Suprapubic skin (tissue), 4 donors: ENCODE results near the gene KBTBD12. TPM values are rescaled to one million over a fixed set of nuclear protein-coding genes. Genes with fewer than 3 reads are reported as not detected.
"Not testable (repeated sequence)": the region's sequence is repeated elsewhere in the genome, so short reads cannot be mapped to it uniquely, and the experiment has no call there.

Source experiments
- DNase-seq, 2 donors: peaks; one replicate each; pipeline ENCODE4 v3.0.0-alpha.2; 2019; ENCODE audit warnings: low spot score in 2 of 2
- H3K27ac ChIP-seq: fragments of 200-600 bp; sonication (generic); one replicate; pipeline ENCODE4 v1.5.1; 2019
- H3K27me3 ChIP-seq: fragments of 200-600 bp; sonication (generic); one replicate; pipeline ENCODE4 v1.5.1; 2019
- H3K36me3 ChIP-seq: fragments of 200-600 bp; sonication (generic); one replicate; pipeline ENCODE4 v1.5.1; 2019
- H3K4me1 ChIP-seq: fragments of 200-600 bp; sonication (generic); one replicate; pipeline ENCODE4 v1.5.1; 2019
- H3K4me3 ChIP-seq: fragments of 200-600 bp; sonication (generic); one replicate; pipeline ENCODE4 v1.5.1; 2019; ENCODE audit warnings: mild to moderate bottlenecking
- H3K9me3 ChIP-seq: fragments of 200-600 bp; sonication (generic); one replicate; pipeline ENCODE4 v1.5.1; 2019
- EP300 ChIP-seq: sonication (generic); formaldehyde crosslinking; IDR thresholded peaks from one replicate; pipeline ENCODE4 v1.6.1; 2017; ENCODE audit warnings: antibody characterized with exemption
- POLR2A ChIP-seq, 2 donors: fragments of 450-650 bp; IDR thresholded peaks; one replicate each; pipeline ENCODE4 v1.6.1; 2017; ENCODE audit warnings: antibody characterized with exemption in 2 of 2, mild to moderate bottlenecking in 2 of 2, moderate library complexity in 2 of 2
- POLR2AphosphoS5 ChIP-seq, 3 donors: sonication (generic); formaldehyde crosslinking; IDR thresholded peaks; one replicate each; pipeline ENCODE4 v1.6.1; 2017; ENCODE audit warnings: antibody characterized with exemption in 3 of 3
- WGBS: methylation state at CpG from one replicate; pipeline ENCODE4 v1.1.5; 2018; 5-methylcytosine and 5-hydroxymethylcytosine counted together
- total RNA-seq, 4 donors: library from RNA; depleted of rRNA; stranded (reverse); fragments of >200 nt; gene quantifications; one replicate each; pipeline ENCODE4 v1.1.0, GENCODE V29; 2016
- TF ChIP-seq, protein P1 (sequence below), 2 donors: fragments of 200-600 bp in 1 of 2; fragments of 450-650 bp in 1 of 2; sonication (generic) in 1 of 2; IDR thresholded peaks; one replicate each; pipeline ENCODE4 v1.5.1; 2016 to 2019; ENCODE audit warnings: antibody characterized with exemption in 2 of 2, mild to moderate bottlenecking in 1 of 2, moderate library complexity in 1 of 2

The KBTBD12 gene
- total RNA-seq, 4 donors from 2014 or later, result 0.72 TPM; not detected in 3

DNA sequence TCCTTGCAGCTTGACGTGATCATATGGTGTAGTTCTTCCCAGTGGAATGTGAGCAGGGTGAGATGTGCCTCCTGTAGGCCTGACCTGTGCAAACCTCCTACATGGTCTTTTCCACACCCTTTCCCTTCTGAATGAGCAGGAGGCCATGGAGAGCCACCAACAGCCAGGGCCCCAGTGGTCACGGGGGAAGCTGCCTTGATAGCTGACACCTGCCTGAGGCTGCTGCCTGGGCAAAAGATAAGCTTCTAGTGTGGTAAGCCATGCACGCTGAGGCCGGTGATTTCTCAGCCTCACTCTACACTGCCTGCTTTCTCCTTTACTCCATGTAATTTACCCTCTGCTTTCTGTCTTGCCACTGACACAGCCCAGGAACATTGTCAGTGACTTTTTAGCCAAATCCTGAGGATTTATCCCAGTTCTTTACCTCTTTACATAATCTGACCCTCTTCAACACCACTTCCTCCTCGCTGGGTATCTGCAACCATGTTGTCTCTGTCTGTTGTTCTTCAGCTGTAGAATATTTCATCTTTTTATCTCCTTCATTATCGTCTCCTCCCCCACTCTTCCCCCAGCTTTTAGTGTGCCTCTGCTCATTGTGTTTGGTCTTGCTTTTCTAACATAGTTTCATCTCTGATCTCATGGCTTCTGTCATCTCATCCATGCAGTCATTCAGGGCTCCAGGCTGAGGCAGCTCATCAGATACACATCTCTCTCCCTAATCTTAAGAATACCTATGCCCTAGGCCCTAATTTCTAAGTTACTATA, 11.2 kb upstream of the KBTBD12 start:
- Histone ChIP-seq H3K4me1 (no peaks in the 10 kb centered on the region), H3K4me3 (no peak overlapping the region), H3K36me3 (no peaks in the 10 kb centered on the region), H3K27ac (no peak overlapping the region), H3K9me3 (no peaks in the 10 kb centered on the region), H3K27me3 (no peaks in the 10 kb centered on the region)
- no peak for DNase-seq
- WGBS, result 85% methylated on average over 6 of the region's 6 CpGs
- TF ChIP-seq EP300 (no peak), POLR2AphosphoS5 (IDR thresholded peaks at IDR 0.05) (no peak), POLR2A (IDR thresholded peaks at IDR 0.05) (no peak)
- TF ChIP-seq, protein P1, sequence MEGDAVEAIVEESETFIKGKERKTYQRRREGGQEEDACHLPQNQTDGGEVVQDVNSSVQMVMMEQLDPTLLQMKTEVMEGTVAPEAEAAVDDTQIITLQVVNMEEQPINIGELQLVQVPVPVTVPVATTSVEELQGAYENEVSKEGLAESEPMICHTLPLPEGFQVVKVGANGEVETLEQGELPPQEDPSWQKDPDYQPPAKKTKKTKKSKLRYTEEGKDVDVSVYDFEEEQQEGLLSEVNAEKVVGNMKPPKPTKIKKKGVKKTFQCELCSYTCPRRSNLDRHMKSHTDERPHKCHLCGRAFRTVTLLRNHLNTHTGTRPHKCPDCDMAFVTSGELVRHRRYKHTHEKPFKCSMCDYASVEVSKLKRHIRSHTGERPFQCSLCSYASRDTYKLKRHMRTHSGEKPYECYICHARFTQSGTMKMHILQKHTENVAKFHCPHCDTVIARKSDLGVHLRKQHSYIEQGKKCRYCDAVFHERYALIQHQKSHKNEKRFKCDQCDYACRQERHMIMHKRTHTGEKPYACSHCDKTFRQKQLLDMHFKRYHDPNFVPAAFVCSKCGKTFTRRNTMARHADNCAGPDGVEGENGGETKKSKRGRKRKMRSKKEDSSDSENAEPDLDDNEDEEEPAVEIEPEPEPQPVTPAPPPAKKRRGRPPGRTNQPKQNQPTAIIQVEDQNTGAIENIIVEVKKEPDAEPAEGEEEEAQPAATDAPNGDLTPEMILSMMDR (IDR thresholded peaks at IDR 0.05), result no peak

DNA sequence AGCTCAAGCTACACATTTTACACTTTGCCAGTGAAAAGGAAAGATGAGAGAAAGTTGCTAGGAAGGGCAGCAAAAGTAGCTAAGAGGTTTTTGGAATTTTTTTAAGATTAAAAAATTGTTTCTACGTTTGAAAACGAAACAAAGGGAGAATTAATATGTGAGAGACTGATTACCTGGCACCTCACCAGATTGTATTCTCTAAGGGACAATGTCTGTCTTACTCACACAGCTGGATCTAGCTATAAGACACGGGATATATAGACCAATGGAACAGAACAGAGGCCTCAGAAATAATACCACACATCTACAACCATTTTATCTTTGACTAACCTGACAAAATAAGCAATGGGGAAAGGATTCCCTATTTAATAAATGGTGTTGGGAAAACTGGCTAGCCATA, 9.5 kb upstream of the KBTBD12 start:
- no peak overlapping the region for H3K4me3 ChIP-seq
- TF ChIP-seq, protein P1 (IDR thresholded peaks at IDR 0.05), result no peak
- TF ChIP-seq POLR2A (IDR thresholded peaks at IDR 0.05) (no peak), EP300 (no peak), POLR2AphosphoS5 (IDR thresholded peaks at IDR 0.05) (no peak)
- H3K36me3 ChIP-seq, result no peaks in the 10 kb centered on the region
- WGBS, result 59% methylated on average over 3 of the region's 3 CpGs
- no peak for DNase-seq
- no peaks in the 10 kb centered on the region for H3K9me3 ChIP-seq
- H3K27ac ChIP-seq, result no peak overlapping the region
- H3K4me1 ChIP-seq, result no peaks in the 10 kb centered on the region
- no peaks in the 10 kb centered on the region for H3K27me3 ChIP-seq

DNA sequence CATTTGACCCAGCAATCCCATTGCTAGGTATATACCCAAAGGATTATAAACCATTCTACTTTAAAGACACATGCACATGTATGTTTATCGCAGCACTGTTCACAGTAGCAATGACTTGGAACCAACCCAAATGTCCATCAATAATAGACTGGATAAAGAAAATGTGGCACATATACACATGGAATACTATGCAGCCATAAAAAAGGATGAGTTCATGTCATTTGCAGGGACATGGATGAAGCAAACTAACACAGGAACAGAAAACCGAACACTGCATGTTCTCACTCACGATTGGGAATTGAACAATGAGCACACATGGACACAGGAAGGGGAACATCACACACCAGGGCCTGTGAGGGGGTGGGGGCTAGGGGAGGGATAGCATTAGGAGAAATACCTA, 8.4 kb upstream of the KBTBD12 start:
- H3K27ac ChIP-seq, H3K9me3 ChIP-seq, DNase-seq, H3K27me3 ChIP-seq, H3K4me1 ChIP-seq, H3K4me3 ChIP-seq, H3K36me3 ChIP-seq: not testable (repeated sequence)
- WGBS, result 94% methylated on average over 3 of the region's 3 CpGs

DNA sequence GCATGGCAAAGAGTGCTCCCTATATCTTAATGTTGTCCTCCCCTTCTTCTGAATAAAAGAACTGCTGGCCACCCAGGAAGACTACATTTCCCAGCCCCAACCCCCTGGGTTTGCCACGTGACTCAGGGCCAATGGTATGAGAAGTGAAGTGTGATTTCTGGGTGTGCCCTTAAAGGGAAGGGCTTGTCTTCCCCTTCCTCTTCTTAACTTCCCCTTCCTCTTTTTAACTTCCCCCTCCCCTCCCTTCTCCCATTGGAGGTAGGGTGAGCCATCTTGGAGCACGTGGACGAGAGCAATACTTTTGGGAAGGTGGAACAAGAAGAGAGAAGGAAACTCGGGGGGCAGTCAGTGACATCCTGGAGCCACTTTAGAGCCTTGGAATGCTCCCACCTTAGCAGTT, 6.8 kb upstream of the KBTBD12 start:
- no peaks in the 10 kb centered on the region for H3K27me3 ChIP-seq
- DNase-seq, result no peak
- H3K27ac ChIP-seq, result no peak overlapping the region
- no peak overlapping the region for H3K4me3 ChIP-seq
- no peaks in the 10 kb centered on the region for H3K9me3 ChIP-seq
- H3K36me3 ChIP-seq, result no peaks in the 10 kb centered on the region
- TF ChIP-seq, protein P1 (IDR thresholded peaks at IDR 0.05), result no peak
- TF ChIP-seq EP300 (no peak), POLR2AphosphoS5 (IDR thresholded peaks at IDR 0.05) (no peak), POLR2A (IDR thresholded peaks at IDR 0.05) (no peak)
- peaks cover 17% of the 10 kb centered on the region for H3K4me1 ChIP-seq
- WGBS, result 79% methylated on average over 4 of the region's 4 CpGs

DNA sequence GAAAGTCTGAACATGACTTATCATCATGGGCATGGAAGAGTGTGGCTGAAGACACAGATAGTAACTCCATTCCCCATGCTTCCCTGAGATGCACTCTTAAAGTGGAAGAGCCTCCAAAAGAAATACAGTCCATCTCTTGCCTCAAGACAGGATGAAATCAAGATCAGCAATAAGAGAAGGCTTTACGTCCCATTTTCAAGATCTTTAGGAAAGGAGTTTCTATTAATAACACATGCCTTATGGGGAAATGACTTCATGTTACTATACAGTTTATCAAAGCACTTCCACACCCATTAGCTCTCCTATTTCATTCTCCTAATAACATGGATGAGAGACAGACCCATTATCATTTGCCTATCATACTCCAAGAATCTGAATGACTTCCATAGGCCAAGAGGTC, 6.1 kb upstream of the KBTBD12 start:
- H3K27me3 ChIP-seq, result no peaks in the 10 kb centered on the region
- H3K36me3 ChIP-seq, result no peaks in the 10 kb centered on the region
- DNase-seq, result no peak
- no peak overlapping the region for H3K27ac ChIP-seq
- peaks cover 17% of the 10 kb centered on the region for H3K4me1 ChIP-seq
- no peak overlapping the region for H3K4me3 ChIP-seq
- TF ChIP-seq POLR2A (IDR thresholded peaks at IDR 0.05) (no peak), EP300 (no peak), POLR2AphosphoS5 (IDR thresholded peaks at IDR 0.05) (no peak)
- TF ChIP-seq, protein P1 (IDR thresholded peaks at IDR 0.05), result no peak
- H3K9me3 ChIP-seq, result no peaks in the 10 kb centered on the region
- WGBS, result 45% methylated on average over 1 of the region's 1 CpG

DNA sequence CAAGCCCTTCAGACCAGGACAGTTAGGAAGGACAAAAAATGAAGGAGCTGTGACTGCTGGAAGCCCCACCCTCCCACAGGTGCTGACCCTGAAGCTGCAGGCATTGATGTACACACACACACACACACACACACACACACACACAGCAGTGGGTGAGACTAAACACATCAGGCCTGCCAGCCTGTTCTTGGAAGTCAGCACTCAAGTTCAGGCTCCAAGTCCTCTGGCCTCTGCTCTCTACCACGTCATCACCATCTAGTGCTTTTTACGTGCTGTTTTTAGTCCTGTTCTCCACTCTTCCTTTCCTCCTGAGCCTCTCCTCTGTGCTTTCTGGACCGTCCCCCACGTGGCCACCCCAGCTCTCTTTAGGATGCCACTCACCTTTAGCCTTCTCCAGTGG, 5.4 kb upstream of the KBTBD12 start:
- Histone ChIP-seq H3K27ac (no peak overlapping the region), H3K4me3 (no peak overlapping the region), H3K36me3 (no peaks in the 10 kb centered on the region), H3K27me3 (no peaks in the 10 kb centered on the region), H3K9me3 (no peaks in the 10 kb centered on the region), H3K4me1 (peaks cover 23% of the 10 kb centered on the region)
- TF ChIP-seq, protein P1 (IDR thresholded peaks at IDR 0.05), result no peak
- no peak for TF ChIP-seq EP300
- no peak for TF ChIP-seq POLR2AphosphoS5 (IDR thresholded peaks at IDR 0.05)
- no peak for TF ChIP-seq POLR2A (IDR thresholded peaks at IDR 0.05)
- DNase-seq, result no peak
- WGBS, result 85% methylated on average over 4 of the region's 4 CpGs
